Fibroblast of mammary gland (primary cell): ENCODE measurements around the gene SSRP1.

ENCODE experiments used
- DNase-seq: peaks from one replicate; pipeline ENCODE4 v3.0.0-alpha.2; 2010; ENCODE audit warnings: low read depth
- H3K4me3 ChIP-seq: 2 replicates; pipeline ENCODE4 v1.5.1; 2011; ENCODE audit warnings: low read depth, mild to moderate bottlenecking, low read length, moderate library complexity; ENCODE audit not compliant: control insufficient read depth
- TF ChIP-seq, protein P1 (sequence below): conservative IDR thresholded peaks from 2 replicates; pipeline ENCODE4 v1.5.1; 2011; ENCODE audit warnings: low read depth, low read length, inconsistent platforms; ENCODE audit not compliant: control insufficient read depth, insufficient read depth

Gene SSRP1, protein sequence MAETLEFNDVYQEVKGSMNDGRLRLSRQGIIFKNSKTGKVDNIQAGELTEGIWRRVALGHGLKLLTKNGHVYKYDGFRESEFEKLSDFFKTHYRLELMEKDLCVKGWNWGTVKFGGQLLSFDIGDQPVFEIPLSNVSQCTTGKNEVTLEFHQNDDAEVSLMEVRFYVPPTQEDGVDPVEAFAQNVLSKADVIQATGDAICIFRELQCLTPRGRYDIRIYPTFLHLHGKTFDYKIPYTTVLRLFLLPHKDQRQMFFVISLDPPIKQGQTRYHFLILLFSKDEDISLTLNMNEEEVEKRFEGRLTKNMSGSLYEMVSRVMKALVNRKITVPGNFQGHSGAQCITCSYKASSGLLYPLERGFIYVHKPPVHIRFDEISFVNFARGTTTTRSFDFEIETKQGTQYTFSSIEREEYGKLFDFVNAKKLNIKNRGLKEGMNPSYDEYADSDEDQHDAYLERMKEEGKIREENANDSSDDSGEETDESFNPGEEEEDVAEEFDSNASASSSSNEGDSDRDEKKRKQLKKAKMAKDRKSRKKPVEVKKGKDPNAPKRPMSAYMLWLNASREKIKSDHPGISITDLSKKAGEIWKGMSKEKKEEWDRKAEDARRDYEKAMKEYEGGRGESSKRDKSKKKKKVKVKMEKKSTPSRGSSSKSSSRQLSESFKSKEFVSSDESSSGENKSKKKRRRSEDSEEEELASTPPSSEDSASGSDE

DNA sequence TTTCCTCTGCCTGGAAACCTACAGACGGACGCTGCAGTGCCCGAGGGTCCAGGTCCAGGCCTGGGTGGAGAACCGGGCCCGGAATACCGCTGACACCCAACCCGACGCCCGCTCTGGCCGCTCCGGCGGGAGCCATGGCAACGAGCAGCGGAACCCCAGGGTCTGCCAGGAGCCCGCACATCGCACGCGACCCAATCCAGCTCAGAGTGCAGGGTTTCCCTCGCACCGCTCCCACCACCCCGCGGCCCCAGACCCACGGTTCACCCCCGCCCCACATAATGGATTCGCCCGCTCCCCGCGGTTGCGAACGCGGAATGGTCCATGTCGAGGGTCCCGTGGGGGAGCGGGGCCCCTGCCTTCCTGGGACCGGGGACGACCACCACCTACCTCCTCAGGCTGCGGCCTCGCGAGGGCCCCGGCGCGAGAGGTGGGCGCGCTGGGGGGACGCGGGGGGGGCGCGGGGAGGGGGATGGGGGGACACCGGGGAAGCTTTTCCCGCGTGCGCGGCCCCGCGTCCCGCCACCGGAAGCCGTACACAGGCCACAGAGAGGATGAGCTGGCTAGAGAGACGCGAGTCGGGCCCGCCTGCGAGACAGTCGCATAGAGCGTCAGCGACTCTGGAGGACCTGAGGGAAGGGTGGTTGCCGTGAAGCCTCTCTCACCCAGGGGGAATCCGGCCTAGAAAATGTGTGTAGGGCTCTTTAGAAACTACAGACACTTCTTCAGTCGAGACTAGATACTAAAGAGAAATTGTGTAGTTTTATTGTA lies at the start of gene SSRP1:
Gene SSRP1, minus strand, starts transcription at position 550 of the 768 bp plus-strand sequence. CDS start 771 bp downstream, outside the sequence.
- H3K4me3 ChIP-seq: peak within 1 kb of the TSS; percentile 67
- TF ChIP-seq, protein P1, sequence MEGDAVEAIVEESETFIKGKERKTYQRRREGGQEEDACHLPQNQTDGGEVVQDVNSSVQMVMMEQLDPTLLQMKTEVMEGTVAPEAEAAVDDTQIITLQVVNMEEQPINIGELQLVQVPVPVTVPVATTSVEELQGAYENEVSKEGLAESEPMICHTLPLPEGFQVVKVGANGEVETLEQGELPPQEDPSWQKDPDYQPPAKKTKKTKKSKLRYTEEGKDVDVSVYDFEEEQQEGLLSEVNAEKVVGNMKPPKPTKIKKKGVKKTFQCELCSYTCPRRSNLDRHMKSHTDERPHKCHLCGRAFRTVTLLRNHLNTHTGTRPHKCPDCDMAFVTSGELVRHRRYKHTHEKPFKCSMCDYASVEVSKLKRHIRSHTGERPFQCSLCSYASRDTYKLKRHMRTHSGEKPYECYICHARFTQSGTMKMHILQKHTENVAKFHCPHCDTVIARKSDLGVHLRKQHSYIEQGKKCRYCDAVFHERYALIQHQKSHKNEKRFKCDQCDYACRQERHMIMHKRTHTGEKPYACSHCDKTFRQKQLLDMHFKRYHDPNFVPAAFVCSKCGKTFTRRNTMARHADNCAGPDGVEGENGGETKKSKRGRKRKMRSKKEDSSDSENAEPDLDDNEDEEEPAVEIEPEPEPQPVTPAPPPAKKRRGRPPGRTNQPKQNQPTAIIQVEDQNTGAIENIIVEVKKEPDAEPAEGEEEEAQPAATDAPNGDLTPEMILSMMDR: no peak
- peak; percentile 81 for DNase-seq

DNA sequence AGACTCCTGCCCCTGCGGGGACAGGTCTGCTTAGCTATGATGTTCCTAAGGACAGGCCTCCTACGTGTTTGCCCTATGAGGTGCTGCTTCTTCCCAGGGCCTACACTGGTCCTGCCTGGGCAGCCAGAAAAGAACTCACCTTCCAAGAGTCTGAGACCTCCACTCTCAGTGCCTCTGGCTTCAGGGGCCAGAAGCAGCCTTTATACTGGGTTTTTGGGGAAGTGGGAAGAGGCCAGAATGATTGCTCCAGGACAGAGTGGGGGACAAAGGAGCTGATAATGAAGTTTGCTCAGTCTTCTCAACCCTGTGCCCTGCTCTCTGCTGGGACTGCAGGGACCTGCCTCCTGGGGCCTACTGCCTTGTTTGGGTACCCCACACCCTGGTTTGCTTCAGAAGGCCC lies 45.3 kb upstream of the SSRP1 start, which contains the start of gene PRG3:
Gene PRG3, minus strand, starts transcription at position 176 of the 400 bp plus-strand sequence. CDS start 442 bp downstream, outside the sequence.
- H3K4me3 ChIP-seq: no peak within 1 kb of the TSS
- no peak for DNase-seq
- TF ChIP-seq, protein P1: no peak

DNA sequence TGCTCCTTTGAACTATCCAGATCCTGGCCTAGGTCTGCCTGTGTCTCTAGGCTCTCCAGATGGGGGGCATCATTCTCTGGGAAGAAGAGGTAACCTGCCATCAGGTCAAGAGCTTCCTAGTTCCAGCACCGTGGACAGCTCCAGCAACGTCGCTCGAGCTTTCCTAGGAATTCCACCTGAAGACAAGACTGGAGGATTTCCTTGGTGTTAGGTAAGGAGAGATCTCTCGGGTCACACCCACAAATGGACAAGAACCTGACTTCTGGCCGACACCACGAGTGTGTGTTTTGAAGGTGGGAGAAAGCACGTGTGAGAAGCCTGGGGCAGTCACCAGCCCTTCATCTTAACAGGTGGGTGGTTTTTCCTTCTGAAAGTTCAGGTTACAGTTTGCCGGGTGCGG lies 44.0 kb upstream of the SSRP1 start:
- peak; percentile 26 for DNase-seq
- TF ChIP-seq, protein P1: no peak
- H3K4me3 ChIP-seq: no peak overlapping the region

DNA sequence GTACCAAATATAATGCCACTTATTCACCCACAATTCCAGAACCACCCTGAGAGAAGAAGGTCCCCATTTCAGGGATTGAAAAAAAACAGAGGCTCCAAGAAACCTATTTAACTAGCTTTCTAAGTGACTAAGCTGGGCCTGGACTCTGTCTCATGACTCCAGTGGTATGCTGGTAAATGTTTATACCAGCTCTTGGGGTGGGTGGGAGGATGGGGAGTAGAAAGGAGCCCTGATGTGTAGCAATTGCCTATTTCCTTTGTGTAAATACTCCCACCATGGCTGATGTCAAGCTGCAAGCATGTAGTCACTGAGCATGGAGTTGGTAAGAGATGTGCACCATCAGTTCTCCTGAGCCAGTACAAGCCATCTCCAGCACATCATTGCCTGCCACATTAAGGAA lies 42.5 kb upstream of the SSRP1 start:
- TF ChIP-seq, protein P1: no peak
- no peak overlapping the region for H3K4me3 ChIP-seq
- DNase-seq: peak; percentile 5

DNA sequence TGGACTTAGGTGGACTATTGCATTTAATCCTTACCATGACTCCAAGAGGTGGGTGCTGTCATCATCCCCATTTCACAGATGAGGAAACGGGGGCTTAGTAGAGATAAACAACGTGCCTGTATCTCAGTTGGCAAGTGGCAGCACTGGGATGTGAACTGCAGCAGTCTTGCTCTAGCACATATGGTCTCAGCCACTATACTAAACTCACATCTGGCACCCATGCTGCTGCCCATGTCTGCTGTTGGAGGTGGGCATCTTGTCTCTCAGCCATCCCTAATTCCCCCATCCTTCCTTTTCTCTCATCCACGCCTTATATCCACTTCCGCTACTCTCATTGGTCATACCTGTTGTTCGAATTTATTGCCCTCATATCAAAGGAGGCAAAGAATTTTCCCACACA lies 41.4 kb upstream of the SSRP1 start:
- DNase-seq: peak; percentile 29
- TF ChIP-seq, protein P1: no peak
- H3K4me3 ChIP-seq: no peak overlapping the region
